GM18870 (cell line): Measurements from ENCODE around the gene AGBL5.

Experiments used
- ATAC-seq: cut with Tn5 transposase; IDR thresholded peaks from one replicate; pipeline ENCODE4 v1.9.1; 2021; ENCODE audit warnings: moderate library complexity; ENCODE audit not compliant: unreplicated experiment

AGBL5 gene

DNA sequence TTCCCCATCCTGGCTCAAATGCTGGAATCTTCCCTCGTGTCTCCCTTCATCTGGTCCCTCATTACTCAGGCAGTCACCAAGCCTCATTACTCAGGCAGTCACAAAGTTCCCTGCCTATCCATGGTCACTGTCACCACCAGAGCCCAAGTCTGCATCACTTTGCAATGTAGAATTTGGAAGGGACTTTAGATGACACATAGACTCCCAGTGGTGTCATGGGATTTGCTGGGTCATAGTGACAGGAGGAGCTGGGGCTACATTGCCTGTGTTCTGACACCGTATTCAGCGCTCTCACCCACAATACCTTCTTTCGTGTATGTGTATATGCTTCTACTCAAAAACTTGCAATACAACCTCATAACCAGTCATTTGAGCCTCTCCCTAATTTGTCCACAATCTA is 24.9 kb downstream of the AGBL5 start:
- no peak for ATAC-seq

DNA sequence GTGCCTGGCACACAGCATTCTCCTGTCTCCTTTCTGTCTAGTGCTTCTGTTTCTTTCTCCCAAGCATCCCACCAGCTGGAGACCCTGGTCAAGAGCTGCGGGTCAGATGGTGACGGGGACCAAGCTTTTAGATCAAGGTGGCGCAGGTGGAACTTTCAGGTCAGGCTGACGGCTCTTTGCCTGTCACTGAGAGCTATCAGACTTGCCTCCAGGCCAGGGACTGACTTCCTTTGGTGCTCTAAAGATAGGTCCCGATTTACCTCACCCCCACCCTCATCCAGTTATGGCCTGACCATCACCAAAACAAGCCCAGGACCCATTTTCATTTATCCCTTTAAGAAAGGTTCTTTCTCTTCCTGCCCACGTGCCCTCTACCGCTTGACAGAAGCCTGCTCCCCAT is 25.8 kb downstream of the AGBL5 start:
- ATAC-seq: no peak

DNA sequence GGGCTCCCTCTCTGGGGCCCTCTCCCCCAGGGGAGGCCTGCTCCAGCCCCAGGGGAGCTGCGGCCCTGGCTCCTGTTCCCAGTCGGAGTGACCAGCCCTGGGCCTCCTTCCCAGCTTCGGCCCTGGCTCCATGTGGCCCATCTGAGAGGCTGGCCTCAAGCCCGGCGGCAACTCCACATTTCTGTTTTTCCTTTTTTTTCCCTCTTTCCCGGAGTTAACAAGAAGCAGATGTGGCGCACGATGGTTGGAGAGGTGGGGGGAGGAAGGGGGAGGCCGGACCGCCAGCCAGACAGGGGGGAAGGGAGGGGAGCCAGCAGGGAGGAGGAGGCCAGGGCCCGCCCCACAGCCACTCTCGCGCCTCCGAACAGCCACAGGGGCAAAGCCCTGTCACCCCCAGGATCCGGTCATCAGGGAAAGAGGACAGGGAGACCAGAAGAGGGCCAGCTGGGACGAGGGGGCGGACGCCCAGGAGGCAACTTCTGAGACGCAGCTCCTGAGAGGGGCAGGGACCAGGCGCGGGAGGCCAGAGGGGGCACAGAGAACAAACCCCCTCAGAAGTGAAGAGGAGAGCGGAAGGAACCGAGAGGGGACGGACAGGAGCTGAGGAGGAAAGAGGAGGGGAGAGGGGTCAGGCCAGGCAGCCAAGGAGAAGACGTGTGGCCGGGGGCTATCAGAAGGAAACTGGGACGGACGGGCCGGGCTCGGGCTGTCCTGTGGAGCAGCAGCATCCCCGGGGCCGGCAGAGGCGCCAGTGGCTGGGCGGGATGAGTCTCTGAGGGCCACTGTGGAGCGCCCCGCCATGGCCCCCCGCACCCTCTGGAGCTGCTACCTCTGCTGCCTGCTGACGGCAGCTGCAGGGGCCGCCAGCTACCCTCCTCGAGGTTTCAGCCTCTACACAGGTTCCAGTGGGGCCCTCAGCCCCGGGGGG is 27.1 kb downstream of the AGBL5 start, which contains the start of gene EMILIN1:
Gene EMILIN1 (plus strand): TSS at position 349 of the 928 bp plus-strand sequence. CDS start 451 bp downstream, at position 800.
- no peak for ATAC-seq

DNA sequence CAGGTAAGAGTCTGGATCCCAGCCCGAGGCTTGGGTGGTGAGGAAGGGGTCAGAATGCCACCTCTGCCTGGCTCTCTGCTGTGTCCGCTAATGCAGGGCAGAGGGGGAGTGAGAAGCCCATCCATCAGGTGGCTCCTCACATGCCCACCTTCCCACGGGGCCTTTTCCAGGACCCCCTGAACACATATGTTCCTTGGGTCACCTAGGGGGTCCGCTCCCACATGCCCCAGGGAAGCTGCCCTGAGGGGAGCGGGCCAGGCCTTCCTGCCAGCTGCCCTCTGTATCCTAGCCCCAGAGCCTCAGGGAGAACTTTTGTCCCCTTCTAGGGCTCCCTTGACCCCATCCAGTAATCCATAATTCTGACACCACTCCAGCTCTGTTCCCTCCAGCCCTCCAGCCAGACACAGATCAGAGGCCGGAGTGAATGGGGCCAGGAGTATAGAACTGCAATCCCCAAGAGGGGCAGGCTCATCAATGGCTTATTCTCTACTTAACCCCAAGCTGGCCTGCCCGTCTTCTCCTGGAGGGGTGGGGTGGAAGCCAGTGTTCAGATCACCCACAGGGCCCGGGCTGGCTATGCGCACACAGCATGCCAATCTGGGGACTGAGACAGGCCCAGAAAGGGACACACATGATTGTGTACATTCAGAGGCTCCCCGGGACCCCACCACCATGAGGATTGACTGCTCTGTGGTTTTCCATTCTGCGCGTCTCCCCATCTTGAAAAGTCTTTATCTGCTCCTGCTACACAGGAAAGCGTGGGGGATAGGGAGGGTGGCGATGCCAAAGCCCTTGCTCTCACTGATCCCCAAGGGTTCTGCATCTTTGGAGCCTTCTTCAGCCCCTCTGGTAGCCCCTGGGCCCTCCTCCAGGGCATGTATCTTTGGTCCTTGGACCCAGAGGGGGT is 28.0 kb downstream of the AGBL5 start:
- no peak for ATAC-seq

DNA sequence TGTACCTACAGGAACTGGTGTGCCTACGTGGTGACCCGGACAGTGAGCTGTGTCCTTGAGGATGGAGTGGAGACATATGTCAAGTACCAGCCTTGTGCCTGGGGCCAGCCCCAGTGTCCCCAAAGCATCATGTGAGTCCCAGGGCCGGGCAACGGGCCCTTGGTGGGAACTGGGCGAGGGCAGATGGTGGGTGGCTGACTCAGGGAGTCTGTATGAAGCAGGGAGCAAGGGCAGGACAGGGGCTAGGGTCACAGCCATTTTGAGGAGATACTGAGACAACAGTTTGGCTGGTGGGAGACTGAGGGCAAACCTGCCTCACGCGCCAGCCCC is 28.6 kb downstream of the AGBL5 start:
- ATAC-seq: no peak

DNA sequence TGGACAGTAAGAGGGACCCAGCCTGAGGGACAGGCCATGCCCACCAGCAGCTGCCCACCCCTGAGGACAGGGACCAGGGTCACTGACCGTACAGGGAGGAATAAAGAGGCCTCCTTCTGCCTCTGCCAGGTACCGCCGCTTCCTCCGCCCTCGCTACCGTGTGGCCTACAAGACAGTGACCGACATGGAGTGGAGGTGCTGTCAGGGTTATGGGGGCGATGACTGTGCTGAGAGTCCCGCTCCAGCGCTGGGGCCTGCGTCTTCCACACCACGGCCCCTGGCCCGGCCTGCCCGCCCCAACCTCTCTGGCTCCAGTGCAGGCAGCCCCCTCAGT is 29.1 kb downstream of the AGBL5 start:
- no peak for ATAC-seq

DNA sequence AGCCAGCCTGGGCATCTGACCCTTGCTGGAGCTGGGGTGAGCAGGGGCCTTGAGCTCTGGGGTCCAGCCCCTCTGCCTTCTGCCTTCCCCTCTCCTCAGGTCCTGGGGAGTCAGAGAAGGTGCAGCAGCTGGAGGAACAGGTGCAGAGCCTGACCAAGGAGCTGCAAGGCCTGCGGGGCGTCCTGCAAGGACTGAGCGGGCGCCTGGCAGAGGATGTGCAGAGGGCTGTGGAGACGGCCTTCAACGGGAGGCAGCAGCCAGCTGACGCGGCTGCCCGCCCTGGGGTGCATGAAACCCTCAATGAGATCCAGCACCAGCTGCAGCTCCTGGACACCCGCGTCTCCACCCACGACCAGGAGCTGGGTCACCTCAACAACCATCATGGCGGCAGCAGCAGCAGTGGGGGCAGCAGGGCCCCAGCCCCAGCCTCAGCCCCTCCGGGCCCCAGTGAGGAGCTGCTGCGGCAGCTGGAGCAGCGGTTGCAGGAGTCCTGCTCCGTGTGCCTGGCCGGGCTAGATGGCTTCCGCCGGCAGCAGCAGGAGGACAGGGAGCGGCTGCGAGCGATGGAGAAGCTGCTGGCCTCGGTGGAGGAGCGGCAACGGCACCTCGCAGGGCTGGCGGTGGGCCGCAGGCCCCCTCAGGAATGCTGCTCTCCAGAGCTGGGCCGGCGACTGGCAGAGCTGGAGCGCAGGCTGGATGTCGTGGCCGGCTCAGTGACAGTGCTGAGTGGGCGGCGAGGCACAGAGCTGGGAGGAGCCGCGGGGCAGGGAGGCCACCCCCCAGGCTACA is 30.7 kb downstream of the AGBL5 start:
- ATAC-seq: no peak

DNA sequence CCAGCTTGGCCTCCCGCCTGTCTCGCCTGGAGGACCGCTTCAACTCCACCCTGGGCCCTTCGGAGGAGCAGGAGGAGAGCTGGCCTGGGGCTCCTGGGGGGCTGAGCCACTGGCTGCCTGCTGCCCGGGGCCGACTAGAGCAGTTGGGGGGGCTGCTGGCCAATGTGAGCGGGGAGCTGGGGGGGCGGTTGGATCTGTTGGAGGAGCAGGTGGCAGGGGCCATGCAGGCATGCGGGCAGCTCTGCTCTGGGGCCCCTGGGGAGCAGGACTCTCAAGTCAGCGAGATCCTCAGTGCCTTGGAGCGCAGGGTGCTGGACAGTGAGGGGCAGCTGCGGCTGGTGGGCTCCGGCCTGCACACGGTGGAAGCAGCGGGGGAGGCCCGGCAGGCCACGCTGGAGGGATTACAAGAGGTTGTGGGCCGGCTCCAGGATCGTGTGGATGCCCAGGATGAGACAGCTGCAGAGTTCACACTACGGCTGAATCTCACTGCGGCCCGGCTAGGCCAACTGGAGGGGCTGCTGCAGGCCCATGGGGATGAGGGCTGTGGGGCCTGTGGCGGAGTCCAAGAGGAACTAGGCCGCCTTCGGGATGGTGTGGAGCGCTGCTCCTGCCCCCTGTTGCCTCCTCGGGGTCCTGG is 31.4 kb downstream of the AGBL5 start:
- no peak for ATAC-seq

DNA sequence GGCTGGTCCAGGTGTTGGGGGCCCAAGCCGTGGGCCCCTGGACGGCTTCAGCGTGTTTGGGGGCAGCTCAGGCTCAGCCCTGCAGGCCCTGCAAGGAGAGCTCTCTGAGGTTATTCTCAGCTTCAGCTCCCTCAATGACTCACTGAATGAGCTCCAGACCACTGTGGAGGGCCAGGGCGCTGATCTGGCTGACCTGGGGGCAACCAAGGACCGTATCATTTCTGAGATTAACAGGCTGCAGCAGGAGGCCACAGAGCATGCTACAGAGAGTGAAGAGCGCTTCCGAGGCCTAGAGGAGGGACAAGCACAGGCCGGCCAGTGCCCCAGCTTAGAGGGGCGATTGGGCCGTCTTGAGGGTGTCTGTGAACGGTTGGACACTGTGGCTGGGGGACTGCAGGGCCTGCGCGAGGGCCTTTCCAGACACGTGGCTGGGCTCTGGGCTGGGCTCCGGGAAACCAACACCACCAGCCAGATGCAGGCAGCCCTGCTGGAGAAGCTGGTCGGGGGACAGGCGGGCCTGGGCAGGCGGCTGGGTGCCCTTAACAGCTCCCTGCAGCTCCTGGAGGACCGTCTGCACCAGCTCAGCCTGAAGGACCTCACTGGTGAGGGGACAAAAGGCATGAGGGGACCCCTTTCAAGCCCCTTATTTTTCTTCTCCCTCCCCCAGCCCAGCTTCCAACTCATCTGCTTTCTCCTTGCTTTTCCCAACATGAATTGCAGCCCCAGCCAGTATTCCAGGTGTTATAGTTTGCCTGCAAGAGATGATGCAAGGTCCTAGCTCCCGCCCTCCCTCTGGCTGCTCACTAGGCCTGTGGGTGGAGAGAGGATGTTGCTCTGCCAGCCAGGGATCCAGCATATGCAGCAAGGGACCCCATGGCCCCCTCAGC is 32.2 kb downstream of the AGBL5 start:
- no peak for ATAC-seq

DNA sequence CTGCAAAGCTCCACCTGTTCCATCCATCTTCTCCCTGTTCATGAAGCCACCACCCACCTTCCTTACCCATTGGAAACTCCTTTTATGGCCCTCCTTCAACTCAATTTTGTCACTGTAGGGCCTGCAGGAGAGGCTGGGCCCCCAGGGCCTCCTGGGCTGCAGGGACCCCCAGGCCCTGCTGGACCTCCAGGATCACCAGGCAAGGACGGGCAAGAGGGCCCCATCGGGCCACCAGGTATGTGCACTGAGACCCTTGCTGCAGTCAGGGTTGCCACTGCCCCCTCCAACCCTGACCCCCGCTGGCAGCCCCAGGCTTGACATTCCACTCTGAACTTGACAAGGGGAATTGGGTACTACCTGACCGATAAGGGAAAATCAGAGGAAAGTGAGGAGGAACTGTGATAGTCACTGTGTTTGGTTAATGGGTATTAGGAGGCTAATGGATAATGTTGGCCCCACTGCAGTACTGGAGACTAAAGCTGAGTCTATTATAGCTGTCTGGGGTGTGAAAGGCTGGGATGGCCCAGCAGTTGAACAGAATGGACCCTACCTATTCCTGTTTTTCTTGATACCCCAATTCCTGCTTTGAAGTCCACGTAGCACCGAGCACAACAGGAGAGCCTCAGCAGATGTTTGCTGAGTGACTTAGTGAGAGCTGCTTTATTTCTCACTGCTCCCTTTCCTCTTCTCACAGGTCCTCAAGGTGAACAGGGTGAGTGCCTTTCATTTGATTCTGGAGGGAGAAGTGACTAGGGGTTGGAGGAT is 33.0 kb downstream of the AGBL5 start:
- ATAC-seq: no peak

DNA sequence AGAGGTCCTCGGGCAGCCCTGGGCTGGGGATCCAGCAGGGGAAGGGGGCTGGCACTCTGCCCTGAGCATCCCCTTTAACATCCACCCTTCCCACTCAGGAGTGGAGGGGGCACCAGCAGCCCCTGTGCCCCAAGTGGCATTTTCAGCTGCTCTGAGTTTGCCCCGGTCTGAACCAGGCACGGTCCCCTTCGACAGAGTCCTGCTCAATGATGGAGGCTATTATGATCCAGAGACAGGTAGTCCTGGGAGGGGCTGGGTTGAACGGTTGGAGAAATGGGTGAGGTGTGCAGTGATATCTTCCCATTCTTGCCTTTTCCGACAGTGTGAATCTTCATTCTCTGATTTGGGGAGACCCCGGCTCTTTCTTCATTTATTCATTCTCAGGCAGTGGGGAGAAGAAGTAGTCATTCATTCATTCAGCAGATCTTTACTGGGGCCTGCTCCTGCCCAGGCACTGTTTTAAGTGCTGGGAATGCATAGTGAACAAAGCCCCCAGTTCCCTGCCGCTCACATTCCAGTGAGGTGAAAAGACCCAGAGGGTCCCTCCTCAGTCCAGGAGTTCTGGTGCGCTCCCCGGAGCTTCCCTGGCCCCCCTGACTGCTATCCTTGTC is 33.7 kb downstream of the AGBL5 start:
- ATAC-seq: no peak

DNA sequence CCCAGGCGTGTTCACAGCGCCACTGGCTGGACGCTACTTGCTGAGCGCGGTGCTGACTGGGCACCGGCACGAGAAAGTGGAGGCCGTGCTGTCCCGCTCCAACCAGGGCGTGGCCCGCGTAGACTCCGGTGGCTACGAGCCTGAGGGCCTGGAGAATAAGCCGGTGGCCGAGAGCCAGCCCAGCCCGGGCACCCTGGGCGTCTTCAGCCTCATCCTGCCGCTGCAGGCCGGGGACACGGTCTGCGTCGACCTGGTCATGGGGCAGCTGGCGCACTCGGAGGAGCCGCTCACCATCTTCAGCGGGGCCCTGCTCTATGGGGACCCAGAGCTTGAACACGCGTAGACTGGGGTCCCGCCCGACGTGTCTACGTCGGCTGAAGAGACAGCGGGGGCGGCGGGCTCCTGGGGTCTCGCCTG is 34.2 kb downstream of the AGBL5 start:
- ATAC-seq: no peak

DNA sequence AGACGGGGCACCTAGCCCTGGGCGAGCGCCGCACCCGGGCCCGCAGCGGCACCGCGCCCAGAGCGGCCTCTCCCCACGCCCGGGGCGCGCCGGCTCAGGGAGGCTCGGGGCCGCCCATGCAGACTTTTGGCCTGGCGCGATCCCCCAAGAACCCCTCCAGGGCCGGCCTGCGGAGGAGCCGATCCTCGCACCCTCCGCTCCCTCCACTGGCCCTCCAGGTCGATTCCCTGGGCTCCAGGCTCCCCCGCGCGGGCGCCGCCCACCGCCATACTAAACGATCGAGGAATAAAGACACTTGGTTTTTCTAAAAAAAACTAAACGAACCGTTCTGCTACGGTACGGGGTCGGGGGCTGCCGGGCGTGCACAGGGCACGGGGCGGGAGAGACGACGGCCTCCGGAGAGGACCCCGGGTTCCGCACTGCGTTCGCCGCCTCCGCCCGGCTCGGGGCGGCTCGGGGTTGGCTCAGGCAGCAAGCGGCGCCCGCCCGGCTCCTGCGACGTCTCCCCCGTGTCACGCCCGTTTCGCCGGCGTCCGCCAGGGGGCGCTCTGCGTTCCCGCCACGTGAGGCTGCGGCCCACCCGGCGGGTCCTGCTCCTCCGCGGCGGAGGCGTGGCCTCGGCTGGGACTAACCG is 34.7 kb downstream of the AGBL5 start:
- ATAC-seq: peak; percentile 51

DNA sequence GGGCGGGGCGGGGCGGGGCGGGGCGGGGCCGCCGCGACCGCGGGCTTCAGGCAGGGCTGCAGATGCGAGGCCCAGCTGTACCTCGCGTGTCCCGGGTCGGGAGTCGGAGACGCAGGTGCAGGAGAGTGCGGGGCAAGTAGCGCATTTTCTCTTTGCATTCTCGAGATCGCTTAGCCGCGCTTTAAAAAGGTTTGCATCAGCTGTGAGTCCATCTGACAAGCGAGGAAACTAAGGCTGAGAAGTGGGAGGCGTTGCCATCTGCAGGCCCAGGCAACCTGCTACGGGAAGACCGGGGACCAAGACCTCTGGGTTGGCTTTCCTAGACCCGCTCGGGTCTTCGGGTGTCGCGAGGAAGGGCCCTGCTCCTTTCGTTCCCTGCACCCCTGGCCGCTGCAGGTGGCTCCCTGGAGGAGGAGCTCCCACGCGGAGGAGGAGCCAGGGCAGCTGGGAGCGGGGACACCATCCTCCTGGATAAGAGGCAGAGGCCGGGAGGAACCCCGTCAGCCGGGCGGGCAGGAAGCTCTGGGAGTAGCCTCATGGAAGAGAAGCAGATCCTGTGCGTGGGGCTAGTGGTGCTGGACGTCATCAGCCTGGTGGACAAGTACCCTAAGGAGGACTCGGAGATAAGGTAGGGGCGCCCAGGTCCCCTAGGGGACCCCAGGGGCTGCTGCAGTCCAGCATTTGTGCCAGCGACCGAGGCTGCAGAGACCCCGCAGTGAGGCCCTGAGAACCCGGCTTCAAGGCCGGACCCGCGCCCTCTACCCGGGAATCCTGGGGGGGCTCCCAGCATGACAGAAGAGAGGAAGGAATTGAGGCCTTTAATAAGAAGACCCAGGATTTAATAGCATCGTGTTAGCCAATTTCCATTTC is 35.5 kb downstream of the AGBL5 start, which contains the start of gene KHK:
Gene KHK (plus strand): TSS at position 49 of the 870 bp plus-strand sequence. CDS start 488 bp downstream, at position 537.
- ATAC-seq: peak; percentile 28

DNA sequence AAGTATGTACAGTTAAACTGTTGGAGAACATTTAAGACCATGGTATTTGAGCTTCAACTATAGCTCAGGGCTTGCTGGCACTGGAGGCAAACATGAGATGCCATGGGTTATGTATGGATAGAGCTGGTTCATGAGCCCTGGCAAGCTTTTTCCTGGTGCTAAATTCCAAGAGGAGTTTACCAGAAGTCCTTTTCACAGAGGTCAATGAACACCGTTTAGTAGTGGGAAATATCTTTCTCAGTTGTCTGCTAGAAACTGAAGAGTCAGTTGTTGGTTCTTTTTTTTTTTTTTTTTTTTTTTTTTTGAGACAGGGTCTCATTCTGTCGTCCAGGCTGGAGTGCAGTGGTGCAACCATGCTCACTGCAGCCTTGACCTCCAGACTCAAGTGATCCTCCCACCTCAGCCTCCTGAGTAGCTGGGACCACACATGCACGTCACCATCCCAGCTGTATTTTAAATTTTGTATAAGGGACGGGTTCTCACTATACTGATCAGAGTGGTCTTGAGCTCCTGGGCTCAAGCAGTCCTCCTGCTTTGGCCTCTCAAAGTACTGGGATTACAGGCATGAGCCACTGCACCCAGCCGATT is 36.4 kb downstream of the AGBL5 start:
- no peak for ATAC-seq

DNA sequence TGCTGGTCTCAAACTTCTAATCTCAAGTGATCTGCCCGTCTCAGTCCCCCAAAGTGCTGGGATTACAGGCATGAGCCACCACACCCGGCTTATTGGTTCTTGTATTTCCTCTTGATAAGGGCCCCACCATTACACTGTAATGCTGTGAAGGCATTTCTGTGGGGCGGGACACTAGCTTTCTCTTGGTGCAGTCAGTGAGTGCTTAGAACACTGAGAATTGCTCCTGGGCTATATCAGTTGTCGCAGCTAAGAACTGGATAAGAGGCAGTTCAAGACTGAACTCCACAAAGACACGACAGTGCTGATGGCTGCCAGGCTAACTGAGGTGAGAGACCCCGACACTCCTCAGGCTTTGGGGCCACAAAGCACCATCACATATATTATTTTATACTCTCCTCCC is 37.2 kb downstream of the AGBL5 start:
- ATAC-seq: no peak
